ENCODE measurements around the gene MRPS10.

DNA sequence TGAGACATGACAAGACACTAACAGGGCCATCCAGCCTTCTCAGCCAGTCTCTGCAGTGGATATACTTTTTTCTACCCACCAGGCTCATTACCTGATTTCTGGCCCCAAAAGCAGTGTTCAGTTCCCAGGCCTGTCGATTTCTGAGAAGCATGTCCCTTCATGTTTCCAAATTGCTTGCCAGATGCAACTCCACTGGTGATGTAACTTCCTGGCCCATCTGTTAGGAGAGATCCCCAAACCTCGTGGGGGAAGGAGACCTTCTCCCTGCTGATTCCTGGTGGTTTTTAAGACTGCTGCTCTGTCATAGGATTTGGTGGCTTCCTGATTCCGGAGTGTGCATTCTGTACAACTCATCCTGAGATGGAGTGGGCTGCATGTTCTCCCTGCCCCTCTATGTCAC lies 31.6 kb upstream of the MRPS10 start:
- TF ChIP-seq EZH2 (IDR thresholded peaks at IDR 0.05; ENCODE audit: insufficient read depth, low read length) = no peak
- TF ChIP-seq, protein P1, sequence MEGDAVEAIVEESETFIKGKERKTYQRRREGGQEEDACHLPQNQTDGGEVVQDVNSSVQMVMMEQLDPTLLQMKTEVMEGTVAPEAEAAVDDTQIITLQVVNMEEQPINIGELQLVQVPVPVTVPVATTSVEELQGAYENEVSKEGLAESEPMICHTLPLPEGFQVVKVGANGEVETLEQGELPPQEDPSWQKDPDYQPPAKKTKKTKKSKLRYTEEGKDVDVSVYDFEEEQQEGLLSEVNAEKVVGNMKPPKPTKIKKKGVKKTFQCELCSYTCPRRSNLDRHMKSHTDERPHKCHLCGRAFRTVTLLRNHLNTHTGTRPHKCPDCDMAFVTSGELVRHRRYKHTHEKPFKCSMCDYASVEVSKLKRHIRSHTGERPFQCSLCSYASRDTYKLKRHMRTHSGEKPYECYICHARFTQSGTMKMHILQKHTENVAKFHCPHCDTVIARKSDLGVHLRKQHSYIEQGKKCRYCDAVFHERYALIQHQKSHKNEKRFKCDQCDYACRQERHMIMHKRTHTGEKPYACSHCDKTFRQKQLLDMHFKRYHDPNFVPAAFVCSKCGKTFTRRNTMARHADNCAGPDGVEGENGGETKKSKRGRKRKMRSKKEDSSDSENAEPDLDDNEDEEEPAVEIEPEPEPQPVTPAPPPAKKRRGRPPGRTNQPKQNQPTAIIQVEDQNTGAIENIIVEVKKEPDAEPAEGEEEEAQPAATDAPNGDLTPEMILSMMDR (IDR thresholded peaks at IDR 0.05; ENCODE audit: insufficient read depth, low read depth, low read length) = no peak

All from astrocyte (in vitro differentiated cells and primary cell).